Astrocyte (in vitro differentiated cells and primary cell): Measurements from ENCODE around the gene NTM. TPM values are rescaled to one million over a fixed set of nuclear protein-coding genes. Genes with fewer than 3 reads are reported as not detected.

Experiments
- DNase-seq: peaks from one replicate; pipeline ENCODE4 v3.0.0-alpha.2; 2010; ENCODE audit warnings: low read depth
- FAIRE-seq: peaks from 2 replicates; lab custom pipeline; 2011; peaks lifted over from hg19 to GRCh38; lab: Jason Lieb, UNC
- H2AFZ ChIP-seq: 2 replicates; pipeline ENCODE4 v1.6.0; 2012; ENCODE audit warnings: low read depth, low read length, inconsistent platforms
- H3K27ac ChIP-seq: 2 replicates; pipeline ENCODE4 v1.5.1; 2011; ENCODE audit warnings: low read depth, low read length, inconsistent platforms
- H3K27me3 ChIP-seq: 2 replicates; pipeline ENCODE4 v1.6.0; 2011; ENCODE audit warnings: low read length, inconsistent platforms; ENCODE audit not compliant: insufficient read depth
- H3K36me3 ChIP-seq: 2 replicates; pipeline ENCODE4 v1.5.1; 2011; ENCODE audit warnings: low read length, inconsistent platforms; ENCODE audit not compliant: insufficient read depth
- H3K4me1 ChIP-seq: 2 replicates; pipeline ENCODE4 v1.5.1; 2011; ENCODE audit warnings: low read length, inconsistent platforms; ENCODE audit not compliant: insufficient read depth
- H3K4me2 ChIP-seq: 2 replicates; pipeline ENCODE4 v1.6.0; 2012; ENCODE audit warnings: low read length, inconsistent platforms
- H3K4me3 ChIP-seq: 2 replicates; pipeline ENCODE4 v1.5.1; 2011; ENCODE audit warnings: low read depth, mild to moderate bottlenecking, low read length, inconsistent platforms; ENCODE audit not compliant: insufficient read depth
- H3K79me2 ChIP-seq: 2 replicates; pipeline ENCODE4 v1.6.0; 2012; ENCODE audit warnings: mild to moderate bottlenecking, low read length, inconsistent platforms; ENCODE audit not compliant: insufficient read depth
- H3K9ac ChIP-seq: 2 replicates; pipeline ENCODE4 v1.6.0; 2012; ENCODE audit warnings: mild to moderate bottlenecking, low read length, inconsistent platforms
- H3K9me3 ChIP-seq: 2 replicates; pipeline ENCODE4 v1.5.1; 2012; ENCODE audit warnings: low read depth, mild to moderate bottlenecking, low read length, inconsistent platforms; ENCODE audit not compliant: insufficient read depth
- H4K20me1 ChIP-seq: 2 replicates; pipeline ENCODE4 v1.6.0; 2012; ENCODE audit warnings: low read length, inconsistent platforms; ENCODE audit not compliant: insufficient read depth
- H3K27ac Mint-ChIP-seq: one replicate; pipeline ENCODE4 v1.8.0; 2021; ENCODE audit warnings: mild to moderate bottlenecking, mixed read lengths; ENCODE audit not compliant: unreplicated experiment
- H3K27me3 Mint-ChIP-seq: one replicate; pipeline ENCODE4 v1.8.0; 2021; ENCODE audit warnings: low read depth, mixed read lengths; ENCODE audit not compliant: unreplicated experiment
- H3K36me3 Mint-ChIP-seq: one replicate; pipeline ENCODE4 v1.8.0; 2021; ENCODE audit warnings: low read depth, mixed read lengths; ENCODE audit not compliant: unreplicated experiment
- H3K4me1 Mint-ChIP-seq: one replicate; pipeline ENCODE4 v1.8.0; 2021; ENCODE audit warnings: low read depth, mixed read lengths; ENCODE audit not compliant: unreplicated experiment
- H3K4me3 Mint-ChIP-seq: one replicate; pipeline ENCODE4 v1.8.0; 2021; ENCODE audit warnings: mild to moderate bottlenecking, moderate library complexity, mixed read lengths; ENCODE audit not compliant: unreplicated experiment
- H3K9me3 Mint-ChIP-seq: one replicate; pipeline ENCODE4 v1.8.0; 2021; ENCODE audit warnings: mild to moderate bottlenecking, mixed read lengths; ENCODE audit not compliant: unreplicated experiment
- EZH2 ChIP-seq: IDR thresholded peaks from 2 replicates; pipeline ENCODE4 v1.6.1; 2012; ENCODE audit warnings: mild to moderate bottlenecking, low read length, inconsistent platforms; ENCODE audit not compliant: insufficient read depth
- total RNA-seq: library from RNA; stranded (reverse); gene quantifications from 2 replicates; pipeline ENCODE4 v1.2.1, GENCODE V29; 2021
- TF ChIP-seq, protein P1 (sequence below): IDR thresholded peaks from 2 replicates; pipeline ENCODE4 v1.5.1; 2011; ENCODE audit warnings: low read depth, mild to moderate bottlenecking, inconsistent platforms, low read length, moderate library complexity; ENCODE audit not compliant: insufficient read depth

Gene NTM
- total RNA-seq, 1 donor from 2014 or later: 98.2 TPM

DNA sequence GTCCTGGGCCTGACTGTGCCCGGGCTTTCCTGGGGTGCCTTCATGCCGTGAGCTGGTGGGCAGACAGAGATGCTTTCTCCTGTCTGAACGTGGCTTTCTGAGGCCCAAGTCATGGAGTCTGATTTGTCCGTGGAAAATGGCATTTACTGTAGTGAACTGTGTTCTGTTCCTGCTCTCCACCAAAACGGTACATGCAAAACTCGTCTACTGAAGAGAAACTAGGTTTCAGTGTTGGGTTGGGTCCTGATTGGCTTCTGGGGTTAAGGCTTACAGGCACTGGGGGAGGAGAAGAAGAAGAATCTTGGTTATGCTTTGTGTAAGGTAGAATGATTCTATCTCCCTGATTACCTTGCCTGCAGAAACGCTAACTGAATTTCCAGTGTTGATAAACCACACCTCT is 541.7 kb downstream of the NTM start:
- Histone ChIP-seq H4K20me1 (no peaks in the 10 kb centered on the region), H3K4me2 (peak overlapping the region; percentile 96), H3K27ac (peak overlapping the region; percentile 84), H3K9ac (peak overlapping the region; percentile 96), H3K9me3 (no peaks in the 10 kb centered on the region), H3K79me2 (peaks cover 97% of the 10 kb centered on the region), H3K27me3 (no peaks in the 10 kb centered on the region), H3K36me3 (peaks cover 6% of the 10 kb centered on the region), H2AFZ (peak overlapping the region; percentile 5), H3K4me3 (peak overlapping the region; percentile 87), H3K4me1 (peaks cover 41% of the 10 kb centered on the region)
- TF ChIP-seq, protein P1, sequence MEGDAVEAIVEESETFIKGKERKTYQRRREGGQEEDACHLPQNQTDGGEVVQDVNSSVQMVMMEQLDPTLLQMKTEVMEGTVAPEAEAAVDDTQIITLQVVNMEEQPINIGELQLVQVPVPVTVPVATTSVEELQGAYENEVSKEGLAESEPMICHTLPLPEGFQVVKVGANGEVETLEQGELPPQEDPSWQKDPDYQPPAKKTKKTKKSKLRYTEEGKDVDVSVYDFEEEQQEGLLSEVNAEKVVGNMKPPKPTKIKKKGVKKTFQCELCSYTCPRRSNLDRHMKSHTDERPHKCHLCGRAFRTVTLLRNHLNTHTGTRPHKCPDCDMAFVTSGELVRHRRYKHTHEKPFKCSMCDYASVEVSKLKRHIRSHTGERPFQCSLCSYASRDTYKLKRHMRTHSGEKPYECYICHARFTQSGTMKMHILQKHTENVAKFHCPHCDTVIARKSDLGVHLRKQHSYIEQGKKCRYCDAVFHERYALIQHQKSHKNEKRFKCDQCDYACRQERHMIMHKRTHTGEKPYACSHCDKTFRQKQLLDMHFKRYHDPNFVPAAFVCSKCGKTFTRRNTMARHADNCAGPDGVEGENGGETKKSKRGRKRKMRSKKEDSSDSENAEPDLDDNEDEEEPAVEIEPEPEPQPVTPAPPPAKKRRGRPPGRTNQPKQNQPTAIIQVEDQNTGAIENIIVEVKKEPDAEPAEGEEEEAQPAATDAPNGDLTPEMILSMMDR: no peak
- TF ChIP-seq EZH2: no peak
- H3K36me3 Mint-ChIP-seq: peaks cover 13% of the 10 kb centered on the region
- peak overlapping the region; percentile 94 for H3K4me3 Mint-ChIP-seq
- H3K9me3 Mint-ChIP-seq: no peaks in the 10 kb centered on the region
- no peaks in the 10 kb centered on the region for H3K27me3 Mint-ChIP-seq
- H3K4me1 Mint-ChIP-seq: peaks cover 47% of the 10 kb centered on the region
- DNase-seq (no peak), FAIRE-seq (peak; percentile 62)
- H3K27ac Mint-ChIP-seq: peak overlapping the region; percentile 74

DNA sequence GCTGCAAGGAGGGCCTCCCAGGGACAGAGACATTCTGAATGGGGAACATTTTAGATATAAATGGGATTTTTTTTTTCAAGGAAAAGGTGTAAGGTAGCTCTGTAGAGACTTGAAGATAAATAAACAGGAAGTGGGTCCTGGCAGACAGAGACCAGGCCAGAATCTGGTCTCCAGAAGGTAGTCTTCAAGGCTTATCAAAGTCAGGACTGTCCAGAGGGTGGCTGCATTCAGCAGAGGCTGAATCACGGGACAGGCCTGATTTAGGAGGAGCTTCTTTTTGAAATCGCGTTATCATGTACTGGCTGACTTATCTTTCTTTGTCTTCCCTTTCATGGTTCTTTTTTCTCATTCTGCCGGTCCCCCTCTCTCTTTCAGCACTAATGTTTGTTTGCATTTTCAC is 542.9 kb downstream of the NTM start:
- peaks cover 3% of the 10 kb centered on the region for H3K36me3 ChIP-seq
- peaks cover 39% of the 10 kb centered on the region for H3K4me1 ChIP-seq
- peaks cover 99% of the 10 kb centered on the region for H3K79me2 ChIP-seq
- peak overlapping the region; percentile 87 for H3K4me3 ChIP-seq
- peak overlapping the region; percentile 96 for H3K9ac ChIP-seq
- FAIRE-seq: peak; percentile 26
- H3K27me3 ChIP-seq: no peaks in the 10 kb centered on the region
- Mint-ChIP-seq H3K4me1 (peaks cover 42% of the 10 kb centered on the region), H3K27me3 (no peaks in the 10 kb centered on the region), H3K9me3 (no peaks in the 10 kb centered on the region), H3K4me3 (peak overlapping the region; percentile 94), H3K36me3 (peaks cover 12% of the 10 kb centered on the region), H3K27ac (peak overlapping the region; percentile 28)
- no peaks in the 10 kb centered on the region for H3K9me3 ChIP-seq
- H4K20me1 ChIP-seq: no peaks in the 10 kb centered on the region
- peak overlapping the region; percentile 96 for H3K4me2 ChIP-seq
- no peak overlapping the region for H2AFZ ChIP-seq
- H3K27ac ChIP-seq: peak overlapping the region; percentile 84
- DNase-seq: peak; percentile 30
- TF ChIP-seq, protein P1: no peak
- no peak for TF ChIP-seq EZH2

DNA sequence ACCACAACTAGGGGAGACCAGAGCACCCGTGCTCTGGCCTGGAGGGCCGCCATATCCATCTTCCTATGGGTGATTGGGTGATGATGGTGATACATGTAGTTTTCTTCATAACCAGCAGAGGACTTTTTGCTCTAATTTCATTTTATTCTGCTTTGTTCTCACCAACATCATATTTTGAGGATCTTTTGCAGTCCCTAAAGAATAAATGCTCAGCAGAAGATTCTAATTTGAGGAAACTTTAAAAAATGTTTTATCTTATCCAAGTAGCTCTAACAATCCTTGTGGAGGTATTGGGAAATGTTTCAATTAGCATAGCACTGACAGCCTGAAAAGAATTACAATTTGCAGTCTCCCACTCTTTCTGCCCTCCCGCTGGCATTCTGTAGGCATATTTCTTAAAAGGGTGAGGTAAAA is 544.0 kb downstream of the NTM start:
- peaks cover 29% of the 10 kb centered on the region for H3K4me1 ChIP-seq
- peak overlapping the region; percentile 74 for H3K4me3 Mint-ChIP-seq
- peaks cover 99% of the 10 kb centered on the region for H3K79me2 ChIP-seq
- no peaks in the 10 kb centered on the region for H4K20me1 ChIP-seq
- no peaks in the 10 kb centered on the region for H3K9me3 Mint-ChIP-seq
- H3K27me3 ChIP-seq: no peaks in the 10 kb centered on the region
- H3K9ac ChIP-seq: no peak overlapping the region
- H3K27ac Mint-ChIP-seq: no peak overlapping the region
- TF ChIP-seq, protein P1: peak; percentile 39
- no peak for TF ChIP-seq EZH2
- no peaks in the 10 kb centered on the region for H3K36me3 ChIP-seq
- H3K4me3 ChIP-seq: no peak overlapping the region
- FAIRE-seq: peak; percentile 34
- DNase-seq: no peak
- peaks cover 31% of the 10 kb centered on the region for H3K4me1 Mint-ChIP-seq
- peak overlapping the region; percentile 96 for H3K4me2 ChIP-seq
- H3K27ac ChIP-seq: no peak overlapping the region
- H2AFZ ChIP-seq: no peak overlapping the region
- peaks cover 10% of the 10 kb centered on the region for H3K36me3 Mint-ChIP-seq
- no peaks in the 10 kb centered on the region for H3K9me3 ChIP-seq
- H3K27me3 Mint-ChIP-seq: no peaks in the 10 kb centered on the region
